ENCODE data around the gene LGSN.

The LGSN gene

DNA sequence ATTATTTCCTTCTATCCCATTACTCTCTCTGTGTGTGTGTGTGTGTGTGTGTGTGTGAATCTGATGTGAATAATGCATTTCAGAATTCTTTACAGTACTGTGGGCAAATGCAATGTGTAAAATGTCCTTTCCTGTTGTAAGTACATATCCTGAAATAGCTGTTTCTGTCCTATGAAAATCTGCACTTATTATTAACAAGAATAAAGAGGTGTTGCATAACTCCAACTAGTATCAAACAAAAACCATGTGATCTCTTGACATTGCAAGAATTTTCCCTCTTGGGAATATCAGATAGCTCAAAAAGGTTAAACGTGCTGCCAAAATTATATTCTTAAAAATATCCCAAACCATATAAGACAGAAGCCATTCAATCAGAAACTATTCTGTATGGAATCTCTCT lies 52.0 kb downstream of the LGSN start:
- H3K4me3 ChIP-seq (ENCODE audit: low read depth, low read length), result no peak overlapping the region
- TF ChIP-seq, protein P1, sequence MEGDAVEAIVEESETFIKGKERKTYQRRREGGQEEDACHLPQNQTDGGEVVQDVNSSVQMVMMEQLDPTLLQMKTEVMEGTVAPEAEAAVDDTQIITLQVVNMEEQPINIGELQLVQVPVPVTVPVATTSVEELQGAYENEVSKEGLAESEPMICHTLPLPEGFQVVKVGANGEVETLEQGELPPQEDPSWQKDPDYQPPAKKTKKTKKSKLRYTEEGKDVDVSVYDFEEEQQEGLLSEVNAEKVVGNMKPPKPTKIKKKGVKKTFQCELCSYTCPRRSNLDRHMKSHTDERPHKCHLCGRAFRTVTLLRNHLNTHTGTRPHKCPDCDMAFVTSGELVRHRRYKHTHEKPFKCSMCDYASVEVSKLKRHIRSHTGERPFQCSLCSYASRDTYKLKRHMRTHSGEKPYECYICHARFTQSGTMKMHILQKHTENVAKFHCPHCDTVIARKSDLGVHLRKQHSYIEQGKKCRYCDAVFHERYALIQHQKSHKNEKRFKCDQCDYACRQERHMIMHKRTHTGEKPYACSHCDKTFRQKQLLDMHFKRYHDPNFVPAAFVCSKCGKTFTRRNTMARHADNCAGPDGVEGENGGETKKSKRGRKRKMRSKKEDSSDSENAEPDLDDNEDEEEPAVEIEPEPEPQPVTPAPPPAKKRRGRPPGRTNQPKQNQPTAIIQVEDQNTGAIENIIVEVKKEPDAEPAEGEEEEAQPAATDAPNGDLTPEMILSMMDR (IDR thresholded peaks at IDR 0.05; ENCODE audit: borderline replicate concordance, insufficient read depth, low read depth, low read length), result no peak

DNA sequence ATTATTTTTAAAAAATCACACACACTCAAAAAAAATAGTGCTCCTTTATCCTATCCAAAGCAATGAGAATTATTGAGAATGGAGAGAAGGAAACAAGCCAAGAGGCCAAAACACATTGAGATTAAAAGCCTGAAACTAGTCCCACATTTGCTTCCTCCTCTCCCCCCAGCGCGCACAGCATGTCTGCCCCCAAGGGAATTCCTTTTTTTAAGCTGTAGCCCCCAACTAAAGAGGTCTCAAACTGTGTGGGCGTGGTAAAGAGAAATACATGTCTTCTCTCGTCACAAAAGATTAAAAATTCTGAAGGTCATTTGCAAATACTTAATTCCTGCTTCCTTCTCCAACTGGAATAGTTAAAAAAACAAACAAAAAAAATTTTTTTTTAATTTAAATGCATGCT lies 52.7 kb downstream of the LGSN start:
- TF ChIP-seq, protein P1 (IDR thresholded peaks at IDR 0.05; ENCODE audit: borderline replicate concordance, insufficient read depth, low read depth, low read length), result no peak
- H3K4me3 ChIP-seq (ENCODE audit: low read depth, low read length), result no peak overlapping the region

DNA sequence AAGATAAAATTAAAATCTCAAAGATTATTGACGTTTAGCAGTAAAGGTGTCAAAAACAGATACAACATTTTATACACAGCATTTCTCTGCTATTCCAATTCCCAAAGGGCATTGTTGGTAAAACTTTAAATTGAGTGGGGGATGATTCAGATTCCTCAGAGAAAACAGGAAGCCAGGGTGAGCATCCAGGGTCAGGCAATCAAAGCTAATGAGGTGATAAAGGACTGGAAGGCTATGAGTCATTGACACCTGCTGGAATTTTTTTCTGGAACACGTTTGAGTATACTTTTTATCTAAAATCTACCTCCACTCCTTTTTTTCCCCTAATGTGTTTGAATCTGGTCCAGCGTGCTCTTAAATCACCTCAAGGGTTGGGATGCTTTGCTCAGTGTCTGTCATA lies 56.3 kb downstream of the LGSN start:
- no peak overlapping the region for H3K4me3 ChIP-seq (ENCODE audit: low read depth, low read length)
- TF ChIP-seq, protein P1 (IDR thresholded peaks at IDR 0.05; ENCODE audit: borderline replicate concordance, insufficient read depth, low read depth, low read length), result no peak

DNA sequence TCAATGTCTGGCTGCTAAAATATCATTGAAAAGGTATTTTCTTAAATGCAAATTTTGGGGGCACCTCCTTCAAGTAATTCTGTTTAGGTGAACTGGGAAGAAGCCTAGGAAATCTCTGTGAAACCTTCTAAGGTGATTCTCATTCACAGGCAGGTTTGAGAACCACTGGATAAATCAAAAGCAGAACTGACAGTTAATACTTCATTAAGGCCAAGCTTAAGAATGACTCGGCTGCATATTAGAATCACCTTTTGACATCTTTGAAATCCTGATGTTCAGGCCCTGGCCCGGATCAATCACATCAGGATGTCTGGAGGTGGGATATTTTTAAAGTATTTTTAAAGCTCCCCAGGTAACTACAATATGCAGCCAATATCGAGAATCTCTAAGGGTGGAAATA lies 58.0 kb downstream of the LGSN start:
- TF ChIP-seq, protein P1 (IDR thresholded peaks at IDR 0.05; ENCODE audit: borderline replicate concordance, insufficient read depth, low read depth, low read length), result no peak
- no peak overlapping the region for H3K4me3 ChIP-seq (ENCODE audit: low read depth, low read length)

DNA sequence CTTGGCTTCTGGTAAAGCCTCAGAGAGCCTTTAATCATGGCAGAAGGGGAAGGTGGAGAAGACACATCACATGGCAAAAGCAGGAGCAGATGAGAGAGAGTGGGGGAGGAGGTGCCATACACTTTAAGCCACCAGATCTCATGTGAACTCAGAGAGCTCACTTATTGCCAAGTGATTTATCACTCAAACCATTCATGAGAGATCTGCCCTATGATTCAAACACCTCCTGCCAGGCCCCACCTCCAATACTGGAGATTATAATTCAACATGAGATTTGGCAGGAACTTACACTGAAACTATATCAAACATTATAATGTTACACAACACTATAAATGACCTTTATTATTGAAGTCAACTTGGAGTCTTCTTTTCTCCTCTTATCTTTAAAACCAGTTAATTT lies 60.6 kb downstream of the LGSN start:
- TF ChIP-seq, protein P1 (IDR thresholded peaks at IDR 0.05; ENCODE audit: borderline replicate concordance, insufficient read depth, low read depth, low read length), result no peak
- no peak overlapping the region for H3K4me3 ChIP-seq (ENCODE audit: low read depth, low read length)

DNA sequence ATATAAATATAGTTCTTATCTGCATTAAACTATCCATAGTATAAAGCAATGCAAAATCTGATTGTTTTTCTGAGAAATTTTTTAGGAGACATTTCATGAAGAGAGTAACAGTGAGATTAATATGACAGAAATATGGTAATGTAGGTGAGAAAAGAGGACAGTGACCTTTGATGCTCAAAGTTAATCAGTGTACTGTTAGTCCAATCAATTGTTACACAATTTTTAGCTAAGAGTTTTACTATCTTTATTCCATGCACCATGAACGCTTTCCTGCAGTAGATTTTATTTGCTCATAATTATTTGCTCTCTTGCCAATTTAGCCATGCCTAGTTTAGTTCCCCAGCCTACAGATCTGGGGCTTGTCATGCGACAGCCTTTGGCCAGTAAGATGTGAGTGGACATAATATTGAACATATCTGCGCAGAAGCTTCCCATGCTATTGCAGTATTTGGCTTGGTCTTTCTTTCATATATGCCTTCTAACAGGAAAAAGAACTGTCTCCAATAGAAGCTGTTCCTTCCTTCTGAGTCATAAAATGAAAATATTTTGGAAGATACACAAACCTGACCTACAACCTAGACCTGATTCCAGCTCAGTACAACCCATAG lies 69.8 kb downstream of the LGSN start:
- no peak overlapping the region for H3K4me3 ChIP-seq (ENCODE audit: low read depth, low read length)
- TF ChIP-seq, protein P1 (IDR thresholded peaks at IDR 0.05; ENCODE audit: borderline replicate concordance, insufficient read depth, low read depth, low read length), result no peak

DNA sequence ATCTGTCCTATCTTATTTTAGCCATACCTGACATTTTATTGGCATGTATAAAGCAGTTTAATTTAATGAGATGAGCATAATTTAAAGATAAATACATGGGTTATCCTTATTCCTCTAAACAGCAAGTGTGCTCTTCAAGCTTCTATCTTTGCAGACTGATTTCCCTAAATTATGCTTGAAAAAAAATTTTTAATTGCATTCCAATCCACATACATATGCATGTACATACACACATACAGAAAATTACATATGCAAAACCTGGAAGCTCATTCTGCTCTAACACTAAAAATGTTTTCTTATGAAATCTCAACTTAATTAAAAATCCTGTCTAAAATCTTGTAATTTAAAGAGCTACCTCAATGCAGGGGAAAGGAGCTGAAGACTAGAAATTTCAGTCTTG lies 73.2 kb downstream of the LGSN start:
- TF ChIP-seq, protein P1 (IDR thresholded peaks at IDR 0.05; ENCODE audit: borderline replicate concordance, insufficient read depth, low read depth, low read length), result no peak

More for the DNA sequence above, 73.2 kb downstream of the LGSN start:
- no peak overlapping the region for H3K4me3 ChIP-seq (ENCODE audit: low read depth, low read length)
